COLO668 (cell line): Measurements from ENCODE around the gene ZMIZ1.

Experiments
- DNase-seq: peaks from one replicate; lab custom pipeline; 2025; ENCODE audit not compliant: unreplicated experiment; lab: John Stamatoyannopoulos, UW

The ZMIZ1 gene

DNA sequence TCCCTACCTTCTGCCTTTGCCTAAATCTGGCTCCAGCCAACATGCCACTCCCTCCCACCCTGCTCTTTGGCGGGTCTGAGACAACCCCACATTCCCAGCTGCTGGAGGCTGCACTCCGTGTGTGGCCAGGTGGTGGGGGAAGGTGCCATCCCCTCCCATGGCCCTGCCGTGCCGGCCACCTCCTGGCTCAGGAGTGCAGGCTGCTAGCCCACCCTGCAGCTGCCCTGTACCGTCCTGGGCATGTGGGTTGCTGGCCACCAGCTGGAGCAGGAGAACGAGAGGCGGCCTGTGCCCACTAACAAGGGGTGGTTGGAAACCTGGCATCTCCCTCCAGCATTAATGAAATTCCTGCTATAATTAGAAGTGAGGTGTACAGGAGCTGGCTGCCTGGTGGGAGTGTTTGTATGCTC, 97.6 kb downstream of the ZMIZ1 start:
- no peak for DNase-seq

DNA sequence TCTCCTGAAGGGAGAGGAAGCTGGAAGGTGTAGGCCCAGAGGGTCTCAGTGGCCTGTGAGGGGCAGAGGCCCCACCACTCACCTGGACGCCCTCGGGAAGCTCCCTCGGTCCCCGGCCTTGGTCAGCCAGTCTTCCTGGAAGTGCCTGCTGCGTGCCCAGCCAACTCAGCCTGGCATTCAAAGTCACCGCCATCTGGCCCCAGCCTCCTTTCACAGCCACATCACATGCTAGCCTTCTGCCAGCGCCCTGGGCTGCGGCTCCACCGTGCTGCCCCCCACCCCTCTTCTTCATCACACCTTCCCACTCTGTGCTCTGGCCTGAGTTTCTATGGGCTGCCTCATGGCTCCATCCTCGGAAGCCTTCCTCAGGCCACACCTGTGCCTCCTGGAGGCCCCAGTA, 98.0 kb downstream of the ZMIZ1 start:
- no peak for DNase-seq

DNA sequence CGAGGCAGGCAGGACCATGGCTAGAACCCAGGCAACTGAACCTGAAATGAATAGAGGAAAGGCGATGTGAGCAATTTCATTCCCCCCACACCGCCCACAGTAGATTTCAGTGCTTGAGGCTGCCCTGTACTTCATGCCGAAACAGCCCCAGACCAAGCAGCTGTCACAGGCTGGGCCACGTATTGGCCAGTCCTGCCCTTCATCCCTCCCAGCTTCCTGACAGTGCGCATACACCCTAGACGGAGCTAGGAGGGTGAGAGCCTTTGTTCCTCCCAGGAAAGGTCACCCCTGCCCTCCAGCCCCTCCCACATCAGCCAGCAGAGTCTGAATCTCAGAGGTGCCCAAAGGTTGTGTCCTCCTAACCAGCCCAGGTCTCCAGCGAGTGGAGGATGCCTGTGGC, 98.8 kb downstream of the ZMIZ1 start:
- DNase-seq = no peak

DNA sequence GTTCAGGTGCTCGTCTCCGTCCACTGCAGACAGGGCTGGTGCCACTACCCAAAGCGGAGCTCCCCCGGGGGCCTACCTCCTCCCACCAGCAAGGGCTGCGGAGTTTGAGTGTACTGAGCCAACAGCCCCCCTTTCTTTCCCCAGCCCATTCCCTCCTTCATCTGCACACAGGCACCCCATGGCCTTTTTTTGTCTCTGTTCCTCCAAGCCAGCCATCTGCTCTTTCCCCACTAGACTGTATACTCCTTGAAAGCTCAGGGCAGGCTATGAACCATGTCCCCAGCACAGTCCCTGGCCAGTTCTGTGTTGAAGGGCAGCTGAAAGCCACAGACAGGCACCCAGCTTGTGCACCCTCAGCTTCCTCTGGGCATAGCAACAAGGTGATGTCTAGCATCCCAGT, 99.4 kb downstream of the ZMIZ1 start:
- no peak for DNase-seq

DNA sequence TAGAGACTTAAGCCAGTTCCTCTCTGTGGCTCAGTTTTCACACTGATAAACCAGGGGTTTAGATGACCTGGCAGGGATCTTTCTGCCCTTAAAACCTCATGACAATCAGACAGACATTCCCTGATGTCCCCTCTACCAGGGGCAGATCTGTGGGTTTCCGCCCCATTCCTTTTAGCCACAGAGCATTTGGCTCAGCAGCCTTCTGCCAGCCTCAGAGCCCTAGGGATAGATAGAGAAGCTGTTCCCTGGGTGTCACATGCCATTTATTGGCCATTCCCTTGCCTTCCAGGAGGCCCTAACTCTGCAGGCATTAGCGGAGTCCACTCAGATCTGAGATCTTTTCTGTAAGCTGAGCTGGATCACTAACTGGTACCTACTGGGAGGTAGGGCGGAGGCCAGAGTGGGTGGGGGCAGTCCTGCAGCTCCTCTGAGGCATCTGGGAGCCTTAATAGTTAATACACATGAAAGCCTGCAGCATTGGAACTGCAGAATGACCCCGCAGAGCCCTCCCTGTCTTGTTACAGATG, 101.5 kb downstream of the ZMIZ1 start:
- no peak for DNase-seq

DNA sequence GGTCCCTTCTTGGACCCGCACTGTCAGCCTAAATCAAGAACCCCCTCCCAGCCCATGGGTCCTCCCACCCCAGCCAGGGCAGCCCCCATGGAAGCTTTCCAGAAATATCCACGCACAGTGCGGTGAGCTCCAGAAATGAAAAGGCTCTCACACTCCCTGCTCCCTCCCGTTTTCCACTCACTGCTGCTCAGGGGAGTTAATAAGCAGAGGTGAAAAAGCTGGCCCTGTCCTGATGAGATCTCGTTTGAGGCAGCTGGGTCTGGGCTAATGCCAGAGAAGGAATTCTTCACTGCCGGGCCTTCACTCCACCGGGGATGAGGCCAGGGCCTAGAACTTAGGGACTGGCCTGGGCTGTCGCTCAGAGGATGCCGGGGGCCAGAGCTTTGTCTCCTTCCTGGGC, 102.2 kb downstream of the ZMIZ1 start:
- DNase-seq = no peak

DNA sequence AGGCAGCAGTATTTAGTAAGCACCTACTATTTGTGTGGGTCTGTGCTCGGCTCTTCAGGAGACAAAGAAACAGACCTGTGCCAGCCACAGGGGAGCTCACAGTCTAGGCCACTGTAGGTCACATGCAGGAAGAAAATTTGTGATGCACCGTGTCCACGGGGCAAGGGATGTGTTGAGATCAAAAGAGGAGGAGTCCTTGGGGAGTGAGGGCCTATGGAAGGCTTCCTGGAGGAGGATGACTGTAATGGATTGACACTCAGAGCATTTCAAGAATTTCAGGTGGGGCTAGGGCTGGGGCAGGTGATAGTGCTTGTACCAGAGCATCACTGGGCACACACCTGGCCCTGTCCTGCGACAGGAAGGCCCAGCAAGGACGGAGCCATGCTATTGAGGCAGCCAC, 102.7 kb downstream of the ZMIZ1 start:
- no peak for DNase-seq

DNA sequence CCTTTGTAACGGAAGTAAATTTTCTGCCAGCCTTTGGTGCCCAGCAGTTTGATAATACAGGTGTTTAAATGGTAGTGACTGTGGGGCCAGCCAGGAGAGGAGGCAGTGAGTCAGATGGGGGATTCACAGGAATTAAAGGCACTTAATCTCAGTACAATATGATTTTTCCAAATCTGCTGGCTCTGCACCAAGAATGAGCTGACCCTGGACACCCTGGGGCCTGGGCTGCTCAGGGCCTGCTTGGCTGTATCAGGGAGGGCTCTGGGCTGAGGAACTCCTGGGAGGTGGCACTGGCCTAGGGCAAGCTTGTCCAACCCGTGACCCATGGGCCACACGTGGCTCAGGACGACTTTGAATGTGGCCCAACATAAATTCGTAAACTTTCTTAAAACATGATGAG, 104.1 kb downstream of the ZMIZ1 start:
- no peak for DNase-seq

DNA sequence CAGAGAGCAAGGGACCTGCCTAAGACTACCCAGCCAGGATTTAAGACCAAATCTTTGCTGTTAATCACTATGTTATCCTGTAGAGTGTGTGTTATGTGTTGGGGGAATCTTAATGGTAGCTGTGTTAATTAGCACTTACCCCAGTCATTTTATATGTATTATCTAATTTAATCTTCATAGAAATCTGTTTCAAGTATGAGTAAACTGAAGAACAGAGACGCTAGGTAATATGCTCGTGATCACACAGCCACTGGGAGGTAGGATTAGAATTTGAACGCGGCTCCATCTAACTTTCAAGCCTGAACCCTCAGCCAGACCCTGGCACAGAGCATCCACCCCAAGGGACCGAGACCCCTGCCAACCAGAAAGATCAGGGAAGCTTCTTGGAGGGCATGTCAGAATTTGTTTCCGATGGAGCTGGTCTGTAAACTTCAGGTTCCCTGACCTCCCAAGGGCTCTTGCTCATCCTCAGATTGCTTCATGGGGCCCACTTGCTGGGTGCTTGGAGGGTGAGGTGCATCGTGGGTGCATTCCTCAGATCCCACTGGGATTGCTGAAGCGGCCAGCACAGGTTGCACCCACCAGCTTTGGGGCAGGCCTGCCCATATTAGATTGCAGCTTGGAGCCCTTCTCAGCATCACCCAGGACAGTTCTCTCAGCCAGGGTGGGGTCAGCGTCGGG, 105.0 kb downstream of the ZMIZ1 start:
- DNase-seq = no peak

DNA sequence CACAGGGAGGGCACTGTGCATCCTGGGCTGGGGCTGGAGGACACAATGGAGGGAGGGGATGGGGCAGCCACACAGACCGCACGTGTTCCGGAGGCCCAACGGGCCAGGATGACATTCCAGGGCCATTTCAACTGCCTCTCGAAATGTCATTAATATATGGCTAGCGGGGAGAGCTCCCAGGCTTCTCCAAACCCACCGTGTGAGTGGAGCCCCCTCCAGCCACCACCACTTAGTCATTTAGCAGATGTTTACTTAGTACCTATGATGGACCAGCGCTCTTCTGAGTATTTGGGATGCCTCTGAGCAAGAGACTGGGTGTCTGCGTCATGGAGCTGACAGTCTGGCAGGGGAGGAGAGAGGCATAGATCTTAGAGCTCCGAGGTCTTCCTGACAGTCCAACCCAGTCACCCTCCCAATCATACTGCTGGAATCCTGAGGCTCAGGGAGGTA, 107.3 kb downstream of the ZMIZ1 start:
- DNase-seq = no peak

DNA sequence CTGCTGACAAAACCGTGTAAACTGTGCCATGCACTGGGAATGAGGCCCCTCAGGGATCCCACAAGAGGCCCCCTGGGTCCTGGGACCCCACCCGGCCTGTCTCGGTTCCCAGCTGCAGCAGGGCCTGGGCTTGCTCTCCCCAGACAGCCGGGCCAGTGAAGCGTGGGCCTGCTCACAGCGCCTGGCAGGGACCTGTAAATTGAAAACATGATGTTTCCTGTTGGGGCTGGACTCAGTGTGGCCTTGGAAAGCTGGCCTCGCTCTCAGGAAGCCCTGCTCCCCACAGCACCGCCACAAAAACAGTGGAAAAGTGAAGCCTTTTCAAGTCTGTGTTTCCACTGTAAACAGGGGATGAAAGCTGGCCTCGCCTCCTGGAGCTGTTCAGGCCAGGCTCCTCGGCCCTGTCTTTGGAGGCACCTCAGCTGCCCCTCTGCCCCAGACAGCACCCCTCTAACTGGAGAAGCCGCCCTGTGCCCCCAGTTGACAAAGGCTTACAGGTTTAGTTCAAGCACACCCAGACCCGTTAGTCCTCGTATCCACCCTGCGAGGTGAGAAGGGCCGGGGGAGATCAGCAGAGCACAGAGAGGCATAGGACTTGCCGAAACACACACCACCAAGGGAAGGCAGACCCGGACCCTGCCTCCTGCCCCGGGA, 108.3 kb downstream of the ZMIZ1 start:
- no peak for DNase-seq

DNA sequence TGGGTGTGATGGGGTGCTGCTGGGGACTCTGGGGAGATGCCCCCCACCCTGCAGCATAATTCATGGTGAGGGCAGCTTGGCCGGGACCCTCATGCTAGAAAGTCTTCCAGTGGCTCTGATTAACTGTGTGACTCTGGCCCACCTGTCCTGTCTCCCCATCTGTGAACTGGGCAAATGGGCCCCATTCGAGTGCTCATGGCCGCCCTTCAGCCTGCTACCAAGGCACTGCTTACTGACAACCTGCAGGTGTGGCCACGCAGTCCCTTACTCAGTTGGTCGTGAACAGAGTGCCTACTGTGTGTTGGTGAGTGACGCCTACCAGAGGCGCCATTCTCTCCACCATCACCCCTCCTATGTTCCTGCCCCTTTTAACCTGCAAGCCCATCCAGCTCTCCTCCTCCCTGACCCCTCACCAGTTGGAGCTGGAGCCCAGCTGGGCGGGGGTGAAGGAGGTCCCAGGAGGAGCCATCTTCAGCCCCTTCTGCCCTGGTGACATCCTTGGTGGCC, 109.4 kb downstream of the ZMIZ1 start:
- no peak for DNase-seq

DNA sequence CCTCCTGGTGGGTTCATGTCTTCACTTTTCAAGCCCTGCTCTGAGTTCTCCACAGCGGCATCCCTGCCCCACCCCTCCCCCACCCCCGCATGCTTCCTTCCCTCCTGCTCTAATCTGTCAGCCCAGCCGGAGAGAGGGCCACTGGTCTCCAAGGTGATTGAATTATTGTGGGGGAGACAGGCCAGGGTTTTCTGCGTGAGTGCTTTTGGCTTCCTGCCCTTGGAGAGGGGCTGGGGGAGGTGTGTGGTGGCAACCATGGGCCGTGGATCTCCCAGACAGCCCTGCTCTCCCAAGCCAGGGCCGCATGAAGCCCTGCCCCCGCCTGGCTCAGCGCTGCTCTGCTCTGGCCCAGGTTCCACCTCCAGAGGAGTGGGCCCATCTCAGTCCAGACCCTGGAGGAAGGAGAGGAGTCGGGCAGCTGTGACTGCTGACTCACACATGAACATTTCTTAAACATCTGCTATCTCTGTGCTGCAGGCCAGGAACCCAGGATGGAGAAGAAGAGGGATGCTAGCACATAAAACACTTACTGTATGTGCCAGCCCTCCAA, 109.9 kb downstream of the ZMIZ1 start:
- peak; percentile 13 for DNase-seq

DNA sequence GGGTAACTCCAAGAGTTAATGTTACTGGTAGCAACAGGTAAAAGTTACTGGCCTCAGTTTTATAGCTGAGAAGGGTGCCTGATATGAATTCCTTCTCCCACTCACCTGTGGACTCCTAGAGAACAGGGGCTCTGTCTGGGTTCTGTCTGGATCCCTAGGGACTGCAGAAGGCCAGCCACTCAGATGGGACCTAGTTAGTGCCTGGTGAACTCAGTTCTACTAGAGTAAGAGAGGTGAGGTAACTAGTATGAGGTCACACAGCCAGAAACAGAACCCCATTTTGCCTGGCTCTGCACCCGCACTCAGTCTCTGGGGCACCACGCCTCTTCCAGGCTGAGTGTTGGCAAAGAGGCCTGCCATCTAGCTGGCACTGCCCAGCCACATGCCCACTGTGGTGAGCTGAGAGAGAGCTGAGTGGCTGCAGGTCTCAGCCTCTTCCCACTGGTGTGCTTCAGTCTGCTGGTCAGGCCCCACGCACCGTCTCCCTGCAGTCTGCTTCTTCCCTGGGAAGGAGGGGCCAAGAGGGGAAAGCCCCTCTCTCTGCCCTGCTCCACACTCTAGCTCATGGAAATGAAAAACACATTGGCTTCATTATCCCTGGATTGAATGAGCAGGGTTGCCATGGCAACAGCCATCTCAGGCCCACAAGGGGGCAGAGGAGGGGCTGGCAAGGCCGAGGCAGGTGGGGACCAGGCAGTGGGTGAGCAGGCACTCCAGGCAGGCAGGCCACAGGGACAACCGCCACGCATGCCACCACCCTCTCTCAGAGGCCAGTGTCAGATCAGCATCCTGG, 110.6 kb downstream of the ZMIZ1 start:
- DNase-seq = peak; percentile 14

DNA sequence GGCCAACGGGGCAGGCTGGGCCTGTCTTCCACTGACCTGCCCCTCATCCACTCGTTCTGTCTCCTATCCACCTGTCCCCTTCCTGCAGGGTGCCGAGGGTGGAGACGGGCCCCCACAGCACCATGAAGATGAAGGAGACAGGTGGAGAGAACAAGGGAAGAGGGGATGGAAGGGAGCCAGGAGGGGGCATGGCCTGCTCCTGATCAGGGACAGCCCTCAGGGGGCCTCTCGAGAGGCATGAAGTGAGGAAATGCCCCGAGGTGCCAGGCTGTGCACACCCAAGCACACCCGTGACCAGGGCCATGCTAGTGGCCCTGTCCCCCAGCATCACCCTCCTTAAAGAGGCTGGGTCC, 111.2 kb downstream of the ZMIZ1 start:
- no peak for DNase-seq

DNA sequence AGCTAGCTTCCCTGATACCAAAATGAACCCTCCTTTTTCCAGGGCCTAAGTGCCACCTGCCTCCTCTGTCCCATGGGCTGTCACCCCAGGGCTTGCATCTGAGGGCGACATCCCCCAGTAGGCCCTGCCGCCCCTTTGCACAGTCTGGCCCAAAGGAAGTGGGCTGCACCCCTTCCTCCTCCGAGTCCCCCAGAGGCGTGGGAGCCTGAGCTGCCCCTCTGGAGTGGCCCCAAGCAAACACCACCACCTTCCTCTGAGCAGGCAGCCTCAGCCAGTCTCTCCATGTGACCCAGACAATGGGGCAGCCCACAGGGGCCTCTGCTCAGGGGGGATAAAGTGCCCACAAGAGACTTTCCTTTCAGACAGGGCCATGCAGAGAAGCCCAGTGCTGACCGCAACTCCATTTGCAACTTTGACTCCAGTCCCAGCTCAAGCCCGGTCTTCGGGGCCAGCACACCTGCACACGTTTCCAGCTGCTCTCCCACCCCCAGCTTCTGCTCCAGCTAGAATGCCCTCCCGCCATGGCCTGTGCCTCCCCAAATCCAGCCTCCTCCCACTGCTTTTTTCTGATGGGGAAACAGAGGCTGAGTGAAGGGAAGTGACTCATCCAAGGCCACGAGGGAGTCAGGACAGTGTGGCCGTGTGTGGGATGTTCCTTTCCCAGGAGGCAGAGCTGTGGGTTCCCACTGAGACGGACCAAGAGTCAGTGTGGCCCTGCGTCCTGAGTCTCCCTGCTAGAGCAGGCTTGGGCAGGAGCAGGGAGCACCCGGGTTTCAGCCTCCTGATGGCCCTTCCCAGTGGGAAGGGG, 111.9 kb downstream of the ZMIZ1 start:
- DNase-seq = no peak

DNA sequence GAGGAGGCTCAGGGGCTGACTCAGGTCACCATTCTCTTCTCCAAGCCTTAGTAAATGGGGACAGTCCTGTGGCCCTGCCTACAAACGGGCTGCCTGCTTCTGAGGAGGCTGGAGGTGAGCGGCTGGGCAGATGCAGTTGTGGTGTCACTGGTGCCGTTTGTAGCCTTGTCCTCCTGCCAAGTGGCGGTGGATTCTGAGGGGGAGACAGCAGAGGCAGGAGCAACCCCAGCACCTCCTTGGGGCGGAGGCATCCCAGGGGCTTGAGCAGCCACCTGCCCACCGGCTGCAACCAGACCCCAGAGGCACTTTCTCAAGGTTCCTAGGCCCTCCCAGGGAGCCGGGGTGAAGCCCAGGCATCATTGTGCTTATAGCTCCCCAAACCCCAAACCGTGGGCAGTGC, 112.5 kb downstream of the ZMIZ1 start:
- no peak for DNase-seq

DNA sequence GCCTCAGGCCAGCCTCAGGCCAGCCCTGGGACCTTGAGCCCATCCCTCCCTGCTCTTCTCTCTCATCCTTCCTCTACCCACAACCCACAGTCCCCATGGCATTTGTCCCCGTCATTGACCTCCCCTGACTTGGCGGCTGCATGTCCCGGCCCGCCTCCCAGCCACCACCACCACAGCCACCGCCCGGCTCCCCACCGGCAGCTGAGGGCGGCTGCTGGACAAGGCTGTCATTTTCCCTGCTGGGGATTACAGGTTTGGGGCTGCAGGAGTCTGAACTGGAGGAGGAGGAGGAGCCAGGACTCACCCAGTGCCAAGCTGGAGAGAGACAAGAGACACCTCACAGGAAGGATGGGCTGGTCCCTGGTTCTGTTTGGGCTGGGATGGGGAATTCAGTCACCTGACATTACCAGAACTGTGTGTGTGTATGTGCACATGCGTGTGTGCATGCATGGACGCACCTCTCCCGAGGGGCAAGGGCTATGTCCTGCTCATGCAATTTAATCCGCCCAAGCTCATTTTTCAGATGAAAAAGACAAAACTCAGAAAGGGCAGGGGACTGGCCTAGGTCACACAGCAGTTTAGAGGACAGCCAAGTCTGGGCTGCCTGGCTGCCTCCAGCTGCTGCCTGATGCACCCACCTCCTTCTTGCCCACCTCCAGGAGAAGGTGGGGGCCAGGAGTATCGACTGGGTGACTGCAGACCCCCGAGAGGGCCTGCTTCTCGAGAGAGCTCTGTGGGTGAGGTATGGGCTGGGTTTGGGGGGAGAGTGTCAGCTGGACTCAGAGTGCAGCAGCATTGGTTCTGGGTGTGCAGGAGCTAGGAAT, 113.1 kb downstream of the ZMIZ1 start:
- no peak for DNase-seq

DNA sequence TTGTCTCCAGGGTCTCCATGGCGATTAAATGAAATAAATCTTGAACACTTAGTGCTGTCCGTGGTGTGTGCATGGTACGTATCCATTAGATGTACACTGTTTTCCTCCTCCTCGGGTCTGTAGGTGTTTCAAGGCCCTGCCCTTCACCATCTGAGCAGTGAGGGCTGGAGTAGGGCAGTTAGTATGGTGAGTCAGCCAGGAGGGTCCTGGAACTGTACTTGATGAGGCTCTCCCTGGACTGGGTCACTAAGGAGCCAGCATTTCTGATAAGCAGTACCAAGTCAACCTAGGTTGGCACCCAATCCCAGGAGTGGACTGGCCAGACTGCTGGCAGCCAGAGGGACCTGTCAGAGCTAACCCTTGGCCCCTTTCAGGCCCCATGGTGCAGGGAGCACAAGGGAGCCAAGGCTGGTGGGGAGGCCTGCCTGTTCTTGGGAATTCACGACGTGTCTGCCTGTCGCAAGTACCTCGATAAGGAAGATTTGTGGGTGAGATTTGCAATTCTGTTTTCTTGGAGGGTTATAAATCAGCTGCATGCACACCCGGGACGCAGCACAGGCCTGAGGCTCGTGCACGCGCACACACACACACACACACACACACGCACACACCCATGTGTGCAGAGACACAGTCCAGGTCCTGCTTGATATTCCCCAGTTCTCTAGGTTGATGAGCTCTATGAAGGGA, 114.2 kb downstream of the ZMIZ1 start:
- no peak for DNase-seq
